Measurements from ENCODE around the gene CFAP221.

CFAP221 gene

GRCh38 chr2:119706221-119706620 lies 162.0 kb downstream of the CFAP221 start:
- H3K4me3 ChIP-seq (replicated peaks in 1 of 2; ENCODE audit: low read depth in 2 of 2, low read length in 2 of 2): no peak overlapping the region
- DNase-seq (ENCODE audit: low read depth in 2 of 2): no peak
- no peak for TF ChIP-seq CTCF (IDR thresholded peaks at IDR 0.05; ENCODE audit: low read depth, low read length)

Measured in cardiac fibroblast (primary cell).